ENCODE measurements around the gene AOPEP.

Gene AOPEP

DNA sequence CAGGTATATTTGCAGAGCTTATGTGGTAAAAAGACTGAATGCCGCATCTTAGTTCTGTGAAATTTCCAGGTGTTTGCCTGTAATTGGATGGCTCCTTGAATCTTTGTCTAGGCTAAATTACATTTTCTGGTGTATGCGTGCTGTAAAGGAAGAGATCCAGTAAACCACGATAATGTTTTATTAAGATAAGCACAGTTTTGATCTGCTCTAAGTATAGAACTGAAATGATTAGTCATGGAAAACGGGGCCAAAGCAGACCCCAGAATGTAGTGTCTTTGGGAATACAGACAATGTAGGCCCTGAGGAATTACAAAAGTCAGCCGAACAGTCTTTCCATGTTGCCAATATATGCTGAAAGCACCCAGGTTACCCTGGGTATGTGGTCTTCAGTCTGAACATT lies 333.7 kb downstream of the AOPEP start:
- no peak for DNase-seq (ENCODE audit: low read depth)

DNA sequence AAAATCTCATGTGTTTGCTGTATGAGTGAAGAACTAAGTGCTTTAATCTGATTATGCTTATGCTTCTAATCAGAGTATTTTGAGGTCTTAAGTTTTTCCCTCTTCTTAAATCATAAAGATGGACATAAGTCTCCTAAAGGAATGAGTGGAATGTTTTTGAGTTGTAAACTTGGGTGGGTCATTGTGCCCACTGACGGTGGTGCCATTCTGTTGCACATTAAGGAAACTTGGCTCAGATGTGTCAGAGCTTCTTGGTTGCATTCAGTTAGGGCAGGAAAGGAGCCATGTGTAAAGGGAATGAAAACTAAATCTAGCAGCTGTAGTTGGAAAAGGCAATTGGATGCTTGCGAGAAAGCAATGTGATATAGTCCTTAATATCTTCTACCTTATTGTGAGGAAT lies 334.4 kb downstream of the AOPEP start:
- DNase-seq (ENCODE audit: low read depth), result no peak

DNA sequence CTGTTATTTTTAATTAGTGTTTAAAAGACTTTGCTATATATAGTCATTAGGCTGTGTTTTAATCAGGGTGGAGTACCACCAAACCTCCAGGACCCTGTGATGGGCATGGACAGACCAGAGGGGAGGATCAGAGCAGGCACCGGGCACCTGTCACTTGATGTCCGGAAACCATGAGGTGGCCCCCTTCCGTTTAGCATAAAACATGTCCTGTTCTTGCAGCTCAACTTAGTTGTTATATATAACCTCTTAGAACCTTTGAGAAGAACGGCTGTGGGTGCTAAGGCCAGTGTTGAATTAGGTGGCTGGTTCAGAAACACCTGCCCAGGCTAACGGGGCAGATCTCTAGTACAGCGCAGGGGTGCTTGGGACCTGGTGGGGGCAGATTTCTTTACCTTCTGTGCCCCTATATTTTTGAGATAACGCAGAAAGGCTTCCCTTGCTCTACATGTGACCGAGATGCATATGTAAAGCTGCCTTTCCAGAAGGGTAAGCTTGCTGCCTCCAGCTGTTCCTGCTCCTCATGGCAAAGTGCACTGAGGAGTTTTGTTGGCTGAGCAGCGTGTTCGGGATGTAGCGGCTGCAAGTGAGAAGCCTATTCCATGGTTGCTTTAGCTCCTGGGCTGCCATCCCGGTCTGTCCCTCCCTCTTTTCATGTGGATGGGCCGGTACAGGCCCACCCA lies 335.6 kb downstream of the AOPEP start:
- DNase-seq (ENCODE audit: low read depth), result no peak

DNA sequence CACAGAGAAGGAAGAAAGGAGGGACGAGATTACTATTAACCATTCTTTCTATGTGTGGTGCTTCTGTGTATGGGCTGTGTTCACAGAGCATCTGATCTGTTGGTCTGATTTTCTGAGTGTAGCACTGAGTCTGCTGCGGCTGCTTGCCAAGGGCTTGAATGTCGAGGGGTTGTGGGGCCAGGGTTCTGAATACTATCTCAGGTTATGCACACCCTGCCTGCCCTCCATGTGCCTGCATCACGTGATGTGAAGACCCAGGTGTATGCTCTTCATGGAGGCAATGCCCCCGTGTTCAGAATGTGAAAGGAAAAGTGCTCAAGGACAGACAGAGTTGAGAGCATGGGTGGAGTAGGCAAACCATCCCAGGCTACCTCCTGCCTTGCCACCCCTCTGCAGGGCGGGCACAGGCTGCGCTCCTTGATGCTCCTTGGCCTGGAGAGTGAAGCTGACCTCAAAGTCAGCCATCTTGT lies 336.1 kb downstream of the AOPEP start:
- no peak for DNase-seq (ENCODE audit: low read depth)

DNA sequence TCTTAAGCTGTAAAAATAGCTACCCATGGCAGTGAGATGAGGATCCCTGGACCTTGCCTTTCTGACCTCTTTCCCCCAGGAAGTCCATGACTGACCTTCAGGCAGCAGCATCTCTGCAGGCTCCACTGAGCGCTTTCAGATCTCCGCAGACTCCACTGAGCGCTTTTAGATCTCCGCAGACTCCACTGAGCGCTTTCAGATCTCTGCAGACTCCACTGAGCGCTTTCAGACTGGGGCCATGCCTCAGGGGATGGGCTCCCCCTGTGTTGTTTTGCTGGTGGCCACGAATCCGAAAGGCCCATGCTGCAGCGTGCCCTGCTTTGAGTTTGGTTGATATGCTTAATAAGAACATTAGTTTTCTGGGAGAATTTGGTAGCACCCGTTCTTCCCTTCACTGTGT lies 336.8 kb downstream of the AOPEP start:
- no peak for DNase-seq (ENCODE audit: low read depth)

DNA sequence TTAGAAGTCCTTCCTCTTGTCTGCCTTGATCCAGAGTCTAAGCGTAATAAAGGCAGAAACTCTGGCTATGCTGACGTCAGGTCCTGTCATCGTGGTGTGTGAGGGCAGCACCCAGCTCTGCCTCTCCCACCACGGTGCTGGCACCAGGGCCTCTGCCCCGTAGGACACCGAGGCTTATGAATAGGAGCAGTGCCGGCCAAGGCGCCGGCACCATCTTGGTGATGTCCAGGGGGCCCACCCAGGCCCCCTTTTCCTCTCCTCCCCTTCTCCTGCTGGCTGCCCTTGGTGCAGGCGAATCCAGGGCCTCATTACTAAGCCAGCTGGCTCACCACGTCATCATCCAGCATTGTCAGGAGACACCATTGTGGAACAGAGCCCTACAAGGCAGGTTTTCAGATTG lies 338.7 kb downstream of the AOPEP start:
- no peak for DNase-seq (ENCODE audit: low read depth)

DNA sequence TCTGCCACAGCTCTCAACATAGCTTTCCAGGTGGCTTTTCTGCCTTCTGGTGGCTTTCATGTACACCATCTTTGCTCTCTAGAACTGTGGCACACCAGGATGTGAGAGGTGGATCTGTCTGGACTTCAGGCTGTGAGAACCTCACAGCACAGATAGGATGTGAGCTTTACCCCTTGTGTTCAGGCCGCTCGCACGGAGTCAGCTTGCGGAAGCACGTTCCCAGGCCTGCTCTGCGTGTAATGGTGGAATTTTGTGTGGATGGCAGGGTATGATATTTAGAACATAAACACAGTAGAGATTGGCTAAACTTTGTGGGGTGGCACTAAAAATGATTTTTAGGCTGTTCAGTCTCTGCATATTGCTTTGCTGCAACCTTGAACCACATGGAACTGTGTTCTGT lies 340.6 kb downstream of the AOPEP start:
- DNase-seq (ENCODE audit: low read depth), result no peak

DNA sequence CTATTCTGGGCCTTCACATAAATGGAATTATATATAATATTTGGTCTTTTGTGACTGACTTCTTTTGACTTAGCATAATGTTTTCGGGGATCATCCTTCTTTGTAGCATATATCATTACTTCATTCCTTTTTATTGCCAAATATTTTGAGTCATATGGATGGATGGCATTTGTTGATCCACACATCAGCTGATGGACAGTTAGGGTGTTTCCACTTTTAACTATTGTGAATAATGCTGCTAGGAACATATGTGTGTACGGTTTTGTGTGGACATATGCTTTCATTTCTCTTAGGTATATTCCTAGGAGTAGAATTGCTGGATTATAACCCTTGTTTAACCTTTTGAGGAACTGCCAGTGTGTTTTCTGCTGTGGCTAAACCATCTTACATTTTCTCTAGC lies 341.4 kb downstream of the AOPEP start:
- no peak for DNase-seq (ENCODE audit: low read depth)

DNA sequence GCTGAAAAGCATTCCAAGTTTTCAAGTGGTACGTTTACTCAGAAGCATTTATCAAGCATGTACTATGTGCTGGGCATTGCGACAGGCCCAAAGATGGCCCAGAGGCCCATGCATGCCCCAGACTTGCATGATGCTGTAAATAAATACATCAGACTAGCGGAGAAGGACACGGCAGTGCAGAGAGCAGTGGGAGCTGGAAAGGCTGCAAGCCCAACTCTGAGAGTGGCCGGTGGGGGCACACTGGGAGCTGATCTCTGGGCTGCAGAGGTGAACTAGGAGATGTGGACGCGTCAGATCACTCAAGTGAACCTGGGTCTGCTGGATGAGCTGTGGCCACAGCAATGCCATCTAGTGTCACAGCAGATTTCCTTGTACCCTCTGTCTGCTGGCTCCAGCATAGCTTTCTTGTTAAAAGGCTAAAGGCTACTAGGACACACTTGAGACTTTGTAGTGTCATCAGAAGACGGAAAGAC lies 344.1 kb downstream of the AOPEP start:
- no peak for DNase-seq (ENCODE audit: low read depth)

DNA sequence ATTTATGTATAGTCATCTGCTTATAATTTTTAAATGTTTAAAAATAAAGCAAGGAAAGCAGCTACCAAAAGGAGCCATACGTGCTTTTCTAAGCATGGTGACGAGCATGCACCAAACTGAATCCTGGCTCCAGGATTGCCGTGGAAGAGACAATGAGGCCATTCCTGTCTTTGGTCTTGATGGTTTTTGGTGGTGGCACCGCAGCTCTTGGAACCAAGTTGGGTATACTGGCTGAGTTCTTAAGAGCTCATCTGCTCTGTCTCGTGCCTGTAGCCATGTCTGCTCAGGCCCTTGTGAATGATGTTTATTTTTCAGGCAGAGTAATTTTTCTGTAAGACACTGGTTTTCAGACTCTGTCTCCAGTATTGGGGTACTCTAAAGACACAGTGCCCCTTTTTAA lies 345.0 kb downstream of the AOPEP start:
- DNase-seq (ENCODE audit: low read depth), result no peak

DNA sequence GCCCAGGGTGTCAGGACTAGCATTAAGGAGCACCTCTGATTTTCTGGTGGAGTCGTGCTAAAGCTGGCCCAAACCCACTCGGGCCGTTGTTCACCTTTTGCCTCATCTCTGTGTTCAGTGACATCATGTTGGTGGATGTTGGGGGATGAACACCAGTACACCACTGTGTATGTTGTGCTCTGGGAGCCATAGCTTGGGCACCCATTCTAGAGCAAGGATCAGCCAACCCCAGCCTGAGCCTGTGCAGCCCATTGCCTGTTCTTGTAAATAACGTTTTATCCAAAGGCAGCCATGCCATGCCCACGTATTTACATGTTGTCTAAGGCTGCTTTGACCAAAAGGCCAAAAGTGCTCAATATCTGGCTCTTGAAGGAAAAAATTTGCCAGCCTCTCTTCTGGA lies 345.4 kb downstream of the AOPEP start:
- DNase-seq (ENCODE audit: low read depth), result no peak

DNA sequence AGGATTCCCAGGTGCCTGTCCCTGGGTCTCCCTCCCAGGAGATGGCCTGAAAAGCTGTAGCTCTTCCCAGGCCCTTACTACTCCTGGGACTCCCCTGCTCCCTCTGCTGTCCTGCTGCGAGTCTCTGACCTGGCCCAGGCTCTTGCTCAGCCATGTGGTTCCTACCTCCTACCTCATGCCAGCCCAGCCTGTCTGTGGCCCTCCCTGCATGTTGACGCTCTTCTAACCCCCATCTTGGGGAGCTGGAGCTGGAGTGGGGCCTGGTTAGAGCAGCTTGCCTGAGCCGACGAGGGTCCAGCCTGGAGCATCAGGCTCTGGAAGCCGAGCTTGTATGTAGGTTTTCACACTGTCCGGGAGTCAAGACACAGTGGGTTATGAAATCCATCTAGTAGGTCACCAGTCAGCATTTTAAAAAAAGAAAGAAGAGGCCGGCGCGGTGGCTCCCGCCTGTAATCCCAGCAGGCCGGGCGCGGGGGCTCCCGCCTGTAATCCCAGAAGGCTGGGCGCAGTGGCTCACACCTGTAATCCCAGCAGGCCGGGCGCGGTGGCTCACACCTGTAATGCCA lies 346.6 kb downstream of the AOPEP start:
- no peak for DNase-seq (ENCODE audit: low read depth)

DNA sequence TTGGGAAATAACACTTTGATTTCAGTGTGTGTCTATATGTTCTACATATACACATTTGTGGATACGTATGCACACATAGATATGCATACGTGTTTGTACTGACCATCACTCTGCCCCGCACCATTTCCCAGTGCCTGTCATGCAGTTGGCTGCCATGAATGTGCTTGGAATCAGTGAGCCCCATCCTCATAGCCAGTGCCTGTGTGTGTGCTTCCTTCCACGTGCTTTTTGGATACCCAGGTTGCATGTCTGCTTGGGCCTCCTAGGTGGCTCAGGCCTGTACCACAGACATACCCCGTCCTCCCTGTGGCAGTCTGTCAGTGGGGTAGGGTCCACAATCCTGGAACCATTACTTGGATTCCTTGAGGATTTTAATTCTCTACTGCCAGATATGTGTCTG lies 347.4 kb downstream of the AOPEP start:
- no peak for DNase-seq (ENCODE audit: low read depth)

DNA sequence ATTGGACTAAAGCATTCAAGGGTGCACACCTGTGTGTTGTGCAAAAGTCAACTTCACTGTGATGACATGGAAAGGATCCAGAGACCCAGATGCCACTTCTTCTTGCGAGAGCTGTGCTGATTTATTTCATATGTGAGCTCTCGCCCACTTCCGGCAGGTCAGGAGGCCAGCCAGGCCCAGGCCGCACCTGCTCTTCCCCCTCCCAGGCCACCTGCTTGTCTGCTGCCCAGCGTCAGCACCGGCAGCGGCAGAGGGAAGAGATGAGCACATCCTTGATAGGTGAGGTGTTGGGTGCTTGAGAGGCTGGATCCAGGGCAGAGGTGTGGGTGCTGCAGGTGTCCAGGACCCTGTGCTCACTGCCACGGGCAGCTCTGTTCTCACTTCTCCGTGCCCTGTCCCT lies 348.1 kb downstream of the AOPEP start:
- DNase-seq (ENCODE audit: low read depth), result no peak

DNA sequence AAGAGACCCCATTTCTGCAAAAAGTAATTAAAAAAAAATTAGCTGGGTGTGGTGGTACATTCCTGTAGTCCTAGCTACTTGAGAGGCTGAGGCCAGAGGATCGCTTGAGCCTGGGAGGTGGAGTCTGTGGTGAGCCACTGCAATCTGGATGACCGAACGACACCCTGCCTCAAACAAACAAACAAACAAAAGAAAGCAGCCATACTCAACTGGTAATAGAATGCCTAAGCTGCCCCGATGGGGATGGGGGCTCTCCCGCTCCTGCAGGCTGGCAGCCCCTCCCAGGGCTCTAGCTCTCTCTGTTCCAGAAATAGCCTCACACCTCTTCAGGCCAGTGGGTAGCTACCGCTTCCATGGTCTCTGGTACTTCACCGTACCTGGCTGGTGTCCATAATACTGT lies 349.2 kb downstream of the AOPEP start:
- no peak for DNase-seq (ENCODE audit: low read depth)

DNA sequence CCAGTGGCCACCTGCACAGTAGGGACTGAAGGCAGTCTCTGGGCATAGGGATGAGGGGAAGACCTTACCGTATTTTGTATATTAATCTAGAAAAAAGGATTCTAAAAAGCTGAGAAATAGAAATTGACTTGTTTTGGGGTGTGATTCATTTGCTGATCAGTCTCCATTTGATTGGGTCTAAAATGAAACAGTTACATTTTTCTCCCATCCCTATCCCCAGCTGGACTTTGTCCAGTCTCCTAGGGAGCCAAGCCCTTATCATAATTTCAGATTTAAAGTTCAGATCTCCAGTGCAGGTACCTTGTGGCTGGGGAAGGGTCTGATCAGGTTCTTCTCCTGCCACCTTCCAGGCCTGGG lies 350.2 kb downstream of the AOPEP start:
- DNase-seq (ENCODE audit: low read depth), result no peak

DNA sequence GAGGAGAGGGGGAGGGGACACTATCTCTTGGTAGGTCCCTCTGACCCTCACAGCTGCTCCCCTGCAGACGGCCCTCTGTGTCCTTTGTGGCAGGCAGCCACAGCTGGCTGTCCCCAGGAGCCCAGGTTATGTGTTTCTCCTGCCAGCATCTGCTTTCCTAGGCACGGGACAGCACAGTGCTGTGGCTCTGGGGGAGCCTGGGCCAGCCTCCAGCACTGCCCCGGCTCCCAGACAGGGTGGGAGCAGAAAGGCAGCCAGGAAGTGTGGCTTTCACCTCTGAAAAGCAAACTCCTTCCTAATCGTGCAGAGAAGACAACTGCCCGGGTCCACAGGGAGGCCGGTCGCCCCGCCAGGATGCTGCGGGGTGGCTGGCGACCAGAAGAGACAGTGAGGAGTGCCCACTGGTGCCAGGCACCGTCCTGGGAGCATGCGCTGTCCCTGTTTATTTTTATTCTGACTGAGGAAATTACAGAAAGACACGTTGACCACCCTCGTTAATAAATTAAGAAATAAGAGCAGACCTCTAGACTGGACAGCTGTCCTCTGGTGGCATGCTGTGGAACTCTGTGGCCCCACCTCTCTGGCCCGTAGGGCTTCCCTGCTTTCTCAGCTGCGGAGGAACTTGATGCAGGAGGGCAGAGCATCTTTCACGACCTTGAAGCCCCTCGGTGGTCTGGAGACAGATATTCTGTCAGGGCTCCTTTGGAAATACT lies 350.7 kb downstream of the AOPEP start:
- no peak for DNase-seq (ENCODE audit: low read depth)

DNA sequence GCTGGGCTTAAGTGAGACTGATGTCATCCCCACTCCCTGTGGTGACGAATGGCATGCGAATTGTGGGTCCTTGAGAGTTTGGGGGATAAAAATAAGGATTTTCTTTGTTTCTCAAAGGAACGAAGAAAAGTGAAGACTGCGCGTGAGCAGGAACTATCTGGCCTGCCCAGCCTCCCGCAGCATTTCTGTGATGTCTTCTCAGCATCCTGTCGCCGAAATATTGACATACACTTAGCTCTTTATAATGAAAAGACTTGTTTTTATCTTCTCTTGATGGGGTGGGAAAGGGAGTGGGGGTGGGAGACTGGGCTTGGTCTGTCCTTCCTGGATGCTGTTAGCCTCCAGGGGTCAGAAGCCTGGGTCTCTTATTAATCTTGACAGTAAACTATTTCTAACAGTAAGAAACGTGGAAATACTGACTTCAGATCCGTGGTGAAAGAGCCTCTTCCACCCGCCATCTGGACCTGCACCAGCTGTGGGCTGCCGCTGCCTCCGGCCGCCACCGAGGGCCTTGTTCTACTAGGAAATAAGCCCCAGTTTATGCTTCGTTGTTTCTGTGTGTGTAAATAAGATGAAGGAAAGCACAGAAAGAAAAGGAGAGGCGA lies 351.4 kb downstream of the AOPEP start:
- no peak for DNase-seq (ENCODE audit: low read depth)

DNA sequence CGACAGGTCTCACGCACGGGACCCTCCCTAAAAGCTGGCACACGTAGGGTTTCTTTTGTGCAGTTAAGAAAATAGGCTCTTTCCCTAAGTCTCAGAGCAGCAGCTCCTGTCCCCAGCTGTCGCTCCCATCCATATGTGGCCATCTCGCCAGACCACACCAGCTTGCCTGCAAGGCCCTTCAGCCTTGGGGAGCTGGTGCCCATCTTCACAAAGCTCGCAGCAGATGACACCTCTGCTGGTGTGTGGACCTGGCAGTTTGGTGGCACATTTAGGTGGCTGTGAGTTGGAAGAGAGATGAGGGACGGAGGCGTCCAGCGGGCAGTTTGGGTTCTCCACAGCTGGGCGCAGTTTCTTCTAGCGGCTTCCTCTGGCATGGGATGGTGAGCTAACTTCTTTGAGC lies 352.0 kb downstream of the AOPEP start:
- no peak for DNase-seq (ENCODE audit: low read depth)

DNA sequence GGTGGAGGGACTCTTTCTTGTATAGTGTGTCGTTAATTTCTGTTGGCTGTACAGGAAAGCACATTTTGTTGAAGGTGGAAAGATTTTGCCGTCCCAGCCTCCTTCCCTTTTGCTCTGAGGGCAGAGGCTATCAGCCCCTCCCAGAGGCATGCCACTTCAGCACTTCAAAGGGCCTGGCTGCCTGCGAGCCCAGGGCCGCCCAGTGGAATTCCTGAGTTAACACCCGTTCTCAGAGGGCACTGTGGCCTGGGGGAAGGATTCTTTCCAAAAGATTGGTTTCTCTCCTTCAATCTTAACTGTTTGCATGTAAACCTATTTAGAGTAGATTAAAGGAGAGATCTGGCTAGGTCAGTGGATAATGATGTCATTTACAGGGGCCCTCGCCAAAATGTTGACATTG lies 352.4 kb downstream of the AOPEP start:
- DNase-seq (ENCODE audit: low read depth), result no peak

DNA sequence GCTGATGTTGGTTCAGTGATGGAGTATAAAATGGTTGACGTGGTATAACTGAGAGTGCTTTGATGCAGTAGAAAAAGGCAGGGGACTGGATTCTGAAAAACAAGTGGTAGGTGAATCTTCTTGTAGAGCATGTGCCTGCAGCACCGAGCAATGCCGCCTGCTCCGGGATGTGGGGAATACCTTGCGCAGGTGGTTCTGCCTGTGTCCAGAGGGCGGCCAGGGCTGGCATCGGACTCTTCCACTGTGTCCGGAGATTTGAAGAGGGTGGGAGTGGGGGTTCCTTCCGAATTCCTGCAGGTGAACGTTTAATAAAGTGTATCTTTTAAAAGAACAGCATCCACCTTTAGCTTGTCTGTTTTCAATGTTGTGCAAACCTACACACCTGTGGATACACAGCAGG lies 353.0 kb downstream of the AOPEP start:
- DNase-seq (ENCODE audit: low read depth), result no peak

DNA sequence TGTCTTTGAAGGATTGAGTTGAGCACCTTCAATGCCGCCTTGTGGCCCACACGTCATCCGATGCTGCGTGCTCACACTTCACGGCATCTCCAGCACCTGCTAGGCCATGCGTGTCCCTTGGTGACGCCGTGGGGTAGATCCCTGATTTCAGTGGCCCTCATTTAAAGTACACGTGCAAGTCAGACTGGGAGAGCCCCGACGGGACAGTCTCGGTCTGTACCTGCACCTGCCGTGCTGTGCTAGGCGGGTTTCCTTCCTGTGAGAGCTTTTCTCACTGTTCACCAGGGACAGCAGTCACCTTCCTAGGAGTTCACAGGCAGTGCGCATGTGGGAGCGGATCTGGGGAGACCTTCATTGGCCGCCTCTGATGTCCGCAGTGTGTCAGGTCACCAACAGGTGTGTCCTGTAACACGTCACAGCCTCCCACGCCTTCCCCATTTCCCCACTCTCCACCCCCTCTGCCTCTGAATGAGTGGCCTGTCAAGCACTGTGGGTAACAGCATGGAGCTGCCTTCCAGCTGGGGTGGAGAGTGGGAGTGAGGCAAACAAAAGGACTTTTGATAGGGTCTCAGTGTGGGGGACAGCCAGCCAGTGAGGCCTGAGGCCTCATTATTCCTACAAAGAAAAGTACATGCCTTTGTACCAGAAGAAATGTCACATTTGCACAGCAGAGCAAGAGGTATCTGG lies 354.6 kb downstream of the AOPEP start:
- DNase-seq (ENCODE audit: low read depth), result no peak

DNA sequence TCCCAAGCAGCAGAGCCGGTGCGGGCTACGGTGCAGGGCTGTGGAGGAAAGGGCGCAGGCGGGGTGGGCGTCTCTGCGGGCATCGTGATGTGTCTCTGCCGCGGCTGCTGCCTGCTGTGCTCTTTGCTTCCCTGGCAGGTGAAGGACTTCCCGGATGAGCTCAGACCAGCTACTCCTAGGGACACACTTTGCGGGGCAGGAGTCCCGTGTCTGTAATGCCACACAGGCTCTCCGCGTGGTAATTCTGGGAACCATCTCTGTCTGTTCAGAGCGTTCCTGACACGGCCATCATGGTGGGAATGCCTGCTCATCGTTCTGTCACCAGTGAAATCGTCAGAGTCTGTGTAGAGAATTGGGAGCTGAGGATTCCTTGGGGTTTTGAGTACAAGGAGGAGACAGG lies 355.5 kb downstream of the AOPEP start:
- no peak for DNase-seq (ENCODE audit: low read depth)
